WTC11 (cell line): ENCODE measurements around the gene RNASE7. TPM values are rescaled to one million over a fixed set of nuclear protein-coding genes. Genes with fewer than 3 reads are reported as not detected.

ENCODE experiments used
- CBFB ChIP-seq: sonication (generic); formaldehyde crosslinking; IDR thresholded peaks from 2 replicates; pipeline ENCODE4 v1.8.1; 2022; ENCODE audit warnings: mild to moderate bottlenecking, low read depth, missing genetic modification reagents
- CREM ChIP-seq: sonication (generic); formaldehyde crosslinking; IDR thresholded peaks from 2 replicates; pipeline ENCODE4 v1.8.1; 2022; ENCODE audit warnings: mild to moderate bottlenecking, missing genetic modification reagents, moderate library complexity
- CTCF ChIP-seq: fragments of 200-600 bp; IDR thresholded peaks from 2 replicates; pipeline ENCODE4 v1.8.0; 2022; ENCODE audit warnings: antibody characterized with exemption
- E2F4 ChIP-seq: sonication (generic); formaldehyde crosslinking; IDR thresholded peaks from 2 replicates; pipeline ENCODE4 v1.8.1; 2022; ENCODE audit warnings: low read depth, mild to moderate bottlenecking, moderate library complexity, missing genetic modification reagents, borderline replicate concordance
- ELF4 ChIP-seq: sonication (generic); formaldehyde crosslinking; IDR thresholded peaks from 2 replicates; pipeline ENCODE4 v1.8.1; 2022; ENCODE audit warnings: low read depth, mild to moderate bottlenecking, moderate library complexity, missing genetic modification reagents
- IRF2 ChIP-seq: sonication (generic); formaldehyde crosslinking; IDR thresholded peaks from 2 replicates; pipeline ENCODE4 v1.8.0; 2022; ENCODE audit warnings: low read depth, missing genetic modification reagents, borderline replicate concordance
- MAX ChIP-seq: sonication (generic); formaldehyde crosslinking; IDR thresholded peaks from 2 replicates; pipeline ENCODE4 v1.8.0; 2022; ENCODE audit warnings: mild to moderate bottlenecking, missing genetic modification reagents
- MLX ChIP-seq: sonication (generic); formaldehyde crosslinking; IDR thresholded peaks from 2 replicates; pipeline ENCODE4 v1.8.1; 2023; ENCODE audit warnings: mild to moderate bottlenecking, missing genetic modification reagents, moderate library complexity
- MXD4 ChIP-seq: fragments of 250-450 bp; sonication (Bioruptor Pico); IDR thresholded peaks from 2 replicates; pipeline ENCODE4 v1.8.0; 2021; ENCODE audit warnings: mild to moderate bottlenecking, moderate library complexity, borderline replicate concordance
- MYBL2 ChIP-seq: sonication (generic); formaldehyde crosslinking; IDR thresholded peaks from 2 replicates; pipeline ENCODE4 v1.8.1; 2023; ENCODE audit warnings: mild to moderate bottlenecking, moderate library complexity, missing genetic modification reagents
- NFATC4 ChIP-seq: fragments of 250-450 bp; sonication (Bioruptor Pico); IDR thresholded peaks from 2 replicates; pipeline ENCODE4 v1.9.0; 2021; ENCODE audit warnings: mild to moderate bottlenecking
- NFYB ChIP-seq: sonication (generic); formaldehyde crosslinking; conservative IDR thresholded peaks from 2 replicates; pipeline ENCODE4 v1.8.0; 2022; ENCODE audit warnings: low read depth, missing genetic modification reagents
- NR2C2 ChIP-seq: sonication (generic); formaldehyde crosslinking; IDR thresholded peaks from 2 replicates; pipeline ENCODE4 v1.8.0; 2022; ENCODE audit warnings: mild to moderate bottlenecking, missing genetic modification reagents
- OVOL2 ChIP-seq: fragments of 250-450 bp; sonication (Bioruptor Pico); IDR thresholded peaks from 2 replicates; pipeline ENCODE4 v1.9.0; 2021; ENCODE audit warnings: mild to moderate bottlenecking, borderline replicate concordance
- RORB ChIP-seq: fragments of 250-450 bp; sonication (Bioruptor Pico); IDR thresholded peaks from 2 replicates; pipeline ENCODE4 v1.9.0; 2021; ENCODE audit warnings: mild to moderate bottlenecking
- TEAD1 ChIP-seq: sonication (generic); formaldehyde crosslinking; IDR thresholded peaks from 2 replicates; pipeline ENCODE4 v1.8.0; 2022; ENCODE audit warnings: mild to moderate bottlenecking, missing genetic modification reagents
- TP53 ChIP-seq: sonication (generic); formaldehyde crosslinking; IDR thresholded peaks from 2 replicates; pipeline ENCODE4 v1.8.1; 2023; ENCODE audit warnings: mild to moderate bottlenecking, missing genetic modification reagents
- ZBTB43 ChIP-seq: sonication (generic); formaldehyde crosslinking; IDR thresholded peaks from 2 replicates; pipeline ENCODE4 v1.8.1; 2023; ENCODE audit warnings: mild to moderate bottlenecking, missing genetic modification reagents
- ZNF423 ChIP-seq: fragments of 250-450 bp; sonication (Bioruptor Pico); IDR thresholded peaks from 2 replicates; pipeline ENCODE4 v2.1.2; 2022; ENCODE audit warnings: mild to moderate bottlenecking, moderate library complexity
- ZNF532 ChIP-seq: fragments of 250-450 bp; sonication (Bioruptor Pico); IDR thresholded peaks from 2 replicates; pipeline ENCODE4 v1.9.0; 2021; ENCODE audit warnings: mild to moderate bottlenecking, borderline replicate concordance
- total RNA-seq: library from RNA; stranded (reverse); gene quantifications from 3 replicates; pipeline ENCODE4 v1.2.3, GENCODE V29; 2021
- TF ChIP-seq, protein P1 (sequence below): sonication (generic); formaldehyde crosslinking; IDR thresholded peaks from 2 replicates; pipeline ENCODE4 v1.8.1; 2023; ENCODE audit warnings: mild to moderate bottlenecking, missing genetic modification reagents, moderate library complexity
- TF ChIP-seq, protein P2 (sequence below): sonication (generic); formaldehyde crosslinking; IDR thresholded peaks from 2 replicates; pipeline ENCODE4 v1.8.0; 2023; ENCODE audit warnings: mild to moderate bottlenecking, missing genetic modification reagents
- TF ChIP-seq, protein P3 (sequence below): fragments of 250-450 bp; sonication (Bioruptor Pico); IDR thresholded peaks from 2 replicates; pipeline ENCODE4 v1.8.0; 2021; ENCODE audit warnings: mild to moderate bottlenecking
- TF ChIP-seq, protein P4 (sequence below): sonication (generic); formaldehyde crosslinking; conservative IDR thresholded peaks from 2 replicates; pipeline ENCODE4 v1.8.1; 2022; ENCODE audit warnings: mild to moderate bottlenecking, missing genetic modification reagents

Gene RNASE7
- total RNA-seq, 1 experiment from 2014 or later = not detected

DNA sequence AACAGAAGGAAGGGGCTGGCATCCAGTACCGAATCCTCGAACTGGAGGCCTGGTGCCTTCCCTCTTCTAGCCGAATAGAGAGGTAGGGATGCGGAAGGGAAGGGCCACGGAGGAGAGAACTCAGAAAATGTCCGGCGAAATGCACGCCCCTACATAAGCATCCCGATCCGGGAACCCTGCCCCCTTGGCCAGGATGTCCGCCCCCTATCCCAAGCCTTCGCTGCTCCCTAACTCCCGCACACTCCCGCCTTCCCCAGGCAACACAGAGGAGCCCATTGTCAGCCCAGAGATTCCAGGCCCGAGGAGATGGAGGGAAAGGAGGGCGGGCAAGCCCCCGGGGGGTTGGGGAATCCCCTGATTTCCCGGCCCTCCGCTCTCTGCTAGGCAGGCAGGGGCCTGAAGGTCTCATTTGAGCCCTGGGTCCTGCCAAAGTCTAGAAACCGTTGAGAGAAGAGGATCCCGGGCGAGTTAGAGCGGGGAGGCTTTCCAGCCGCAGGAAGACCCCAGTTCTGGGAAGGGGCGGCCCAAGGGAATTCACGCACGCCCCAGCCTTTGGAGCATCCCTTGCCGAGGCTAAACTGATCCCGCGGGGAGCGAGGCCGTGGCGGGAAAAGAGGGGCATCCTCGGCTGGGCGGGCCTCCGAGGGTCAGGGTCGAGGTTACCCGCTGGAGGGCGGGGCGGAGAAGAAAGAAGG lies 27.4 kb downstream of the RNASE7 start (continued):
- TF ChIP-seq, protein P1, sequence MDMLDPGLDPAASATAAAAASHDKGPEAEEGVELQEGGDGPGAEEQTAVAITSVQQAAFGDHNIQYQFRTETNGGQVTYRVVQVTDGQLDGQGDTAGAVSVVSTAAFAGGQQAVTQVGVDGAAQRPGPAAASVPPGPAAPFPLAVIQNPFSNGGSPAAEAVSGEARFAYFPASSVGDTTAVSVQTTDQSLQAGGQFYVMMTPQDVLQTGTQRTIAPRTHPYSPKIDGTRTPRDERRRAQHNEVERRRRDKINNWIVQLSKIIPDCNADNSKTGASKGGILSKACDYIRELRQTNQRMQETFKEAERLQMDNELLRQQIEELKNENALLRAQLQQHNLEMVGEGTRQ (CRISPR knock-in tag) = no peak
- TF ChIP-seq, protein P2, sequence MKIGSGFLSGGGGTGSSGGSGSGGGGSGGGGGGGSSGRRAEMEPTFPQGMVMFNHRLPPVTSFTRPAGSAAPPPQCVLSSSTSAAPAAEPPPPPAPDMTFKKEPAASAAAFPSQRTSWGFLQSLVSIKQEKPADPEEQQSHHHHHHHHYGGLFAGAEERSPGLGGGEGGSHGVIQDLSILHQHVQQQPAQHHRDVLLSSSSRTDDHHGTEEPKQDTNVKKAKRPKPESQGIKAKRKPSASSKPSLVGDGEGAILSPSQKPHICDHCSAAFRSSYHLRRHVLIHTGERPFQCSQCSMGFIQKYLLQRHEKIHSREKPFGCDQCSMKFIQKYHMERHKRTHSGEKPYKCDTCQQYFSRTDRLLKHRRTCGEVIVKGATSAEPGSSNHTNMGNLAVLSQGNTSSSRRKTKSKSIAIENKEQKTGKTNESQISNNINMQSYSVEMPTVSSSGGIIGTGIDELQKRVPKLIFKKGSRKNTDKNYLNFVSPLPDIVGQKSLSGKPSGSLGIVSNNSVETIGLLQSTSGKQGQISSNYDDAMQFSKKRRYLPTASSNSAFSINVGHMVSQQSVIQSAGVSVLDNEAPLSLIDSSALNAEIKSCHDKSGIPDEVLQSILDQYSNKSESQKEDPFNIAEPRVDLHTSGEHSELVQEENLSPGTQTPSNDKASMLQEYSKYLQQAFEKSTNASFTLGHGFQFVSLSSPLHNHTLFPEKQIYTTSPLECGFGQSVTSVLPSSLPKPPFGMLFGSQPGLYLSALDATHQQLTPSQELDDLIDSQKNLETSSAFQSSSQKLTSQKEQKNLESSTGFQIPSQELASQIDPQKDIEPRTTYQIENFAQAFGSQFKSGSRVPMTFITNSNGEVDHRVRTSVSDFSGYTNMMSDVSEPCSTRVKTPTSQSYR (CRISPR knock-in tag) = no peak
- TF ChIP-seq, protein P3, sequence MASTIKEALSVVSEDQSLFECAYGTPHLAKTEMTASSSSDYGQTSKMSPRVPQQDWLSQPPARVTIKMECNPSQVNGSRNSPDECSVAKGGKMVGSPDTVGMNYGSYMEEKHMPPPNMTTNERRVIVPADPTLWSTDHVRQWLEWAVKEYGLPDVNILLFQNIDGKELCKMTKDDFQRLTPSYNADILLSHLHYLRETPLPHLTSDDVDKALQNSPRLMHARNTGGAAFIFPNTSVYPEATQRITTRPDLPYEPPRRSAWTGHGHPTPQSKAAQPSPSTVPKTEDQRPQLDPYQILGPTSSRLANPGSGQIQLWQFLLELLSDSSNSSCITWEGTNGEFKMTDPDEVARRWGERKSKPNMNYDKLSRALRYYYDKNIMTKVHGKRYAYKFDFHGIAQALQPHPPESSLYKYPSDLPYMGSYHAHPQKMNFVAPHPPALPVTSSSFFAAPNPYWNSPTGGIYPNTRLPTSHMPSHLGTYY (CRISPR knock-in tag) = no peak
- no peak for TF ChIP-seq ELF4
- no peak for TF ChIP-seq MYBL2 (CRISPR knock-in tag)
- TF ChIP-seq TP53 = no peak
- TF ChIP-seq, protein P4, sequence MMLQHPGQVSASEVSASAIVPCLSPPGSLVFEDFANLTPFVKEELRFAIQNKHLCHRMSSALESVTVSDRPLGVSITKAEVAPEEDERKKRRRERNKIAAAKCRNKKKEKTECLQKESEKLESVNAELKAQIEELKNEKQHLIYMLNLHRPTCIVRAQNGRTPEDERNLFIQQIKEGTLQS (CRISPR knock-in tag) = no peak
- TF ChIP-seq CREM (CRISPR knock-in tag) = no peak
- no peak for TF ChIP-seq NR2C2 (CRISPR knock-in tag)
- no peak for TF ChIP-seq ZNF423 (CRISPR knock-in tag)
- TF ChIP-seq IRF2 (CRISPR knock-in tag) = no peak
- TF ChIP-seq MAX (CRISPR knock-in tag) = no peak
- TF ChIP-seq E2F4 (CRISPR knock-in tag) = 0 out of 2 replicates have a peak, but pooled peaks have one; percentile 64
- no peak for TF ChIP-seq NFYB (CRISPR knock-in tag)
- TF ChIP-seq OVOL2 (CRISPR knock-in tag) = no peak
- TF ChIP-seq NFATC4 (CRISPR knock-in tag) = no peak
- no peak for TF ChIP-seq CBFB
- TF ChIP-seq ZBTB43 (CRISPR knock-in tag) = no peak
- no peak for TF ChIP-seq MXD4 (CRISPR knock-in tag)
- no peak for TF ChIP-seq RORB (CRISPR knock-in tag)
- no peak for TF ChIP-seq CTCF
- no peak; the same call in 1 of the 2 replicates for TF ChIP-seq TEAD1 (CRISPR knock-in tag)
- TF ChIP-seq MLX = no peak
- no peak for TF ChIP-seq ZNF532
